Measurements from ENCODE around the gene GABRA4. TPM values are rescaled to one million over a fixed set of nuclear protein-coding genes. Genes with fewer than 3 reads are reported as not detected.

Gene GABRA4
- total and polyA plus RNA-seq, 2 experiments from 2014 or later, result 1.5 to 1.9 TPM

DNA sequence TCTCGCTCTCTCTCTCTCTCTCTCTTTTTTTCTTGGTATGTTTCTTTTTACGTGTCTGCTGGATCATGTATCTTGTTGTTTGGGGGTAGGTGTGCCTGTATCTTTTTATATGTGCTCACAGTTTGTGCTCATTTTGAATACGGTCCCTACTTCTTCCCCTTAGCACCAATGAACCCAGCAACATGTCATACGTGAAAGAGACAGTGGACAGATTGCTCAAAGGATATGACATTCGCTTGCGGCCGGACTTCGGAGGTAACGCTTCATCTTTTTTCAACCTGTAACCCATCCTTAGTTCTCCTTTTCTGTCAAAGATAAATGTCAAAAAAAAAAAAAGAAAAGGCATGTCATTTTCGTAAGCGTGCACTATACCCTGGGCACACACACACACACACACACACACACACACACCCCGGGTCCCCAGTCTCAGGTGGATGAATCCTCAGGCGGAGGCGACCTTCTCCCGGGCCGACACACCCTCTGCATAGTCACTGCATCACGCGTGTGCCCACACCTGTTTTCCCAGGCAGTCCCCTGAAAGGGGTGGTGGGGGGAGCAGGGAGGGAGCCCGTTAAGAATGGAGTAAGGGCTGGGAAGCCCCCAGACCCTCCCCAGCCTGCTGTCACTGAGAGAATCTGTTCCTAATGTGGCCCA, 38.5 kb upstream of the GABRA4 start (continued):
- TF ChIP-seq, protein P1, sequence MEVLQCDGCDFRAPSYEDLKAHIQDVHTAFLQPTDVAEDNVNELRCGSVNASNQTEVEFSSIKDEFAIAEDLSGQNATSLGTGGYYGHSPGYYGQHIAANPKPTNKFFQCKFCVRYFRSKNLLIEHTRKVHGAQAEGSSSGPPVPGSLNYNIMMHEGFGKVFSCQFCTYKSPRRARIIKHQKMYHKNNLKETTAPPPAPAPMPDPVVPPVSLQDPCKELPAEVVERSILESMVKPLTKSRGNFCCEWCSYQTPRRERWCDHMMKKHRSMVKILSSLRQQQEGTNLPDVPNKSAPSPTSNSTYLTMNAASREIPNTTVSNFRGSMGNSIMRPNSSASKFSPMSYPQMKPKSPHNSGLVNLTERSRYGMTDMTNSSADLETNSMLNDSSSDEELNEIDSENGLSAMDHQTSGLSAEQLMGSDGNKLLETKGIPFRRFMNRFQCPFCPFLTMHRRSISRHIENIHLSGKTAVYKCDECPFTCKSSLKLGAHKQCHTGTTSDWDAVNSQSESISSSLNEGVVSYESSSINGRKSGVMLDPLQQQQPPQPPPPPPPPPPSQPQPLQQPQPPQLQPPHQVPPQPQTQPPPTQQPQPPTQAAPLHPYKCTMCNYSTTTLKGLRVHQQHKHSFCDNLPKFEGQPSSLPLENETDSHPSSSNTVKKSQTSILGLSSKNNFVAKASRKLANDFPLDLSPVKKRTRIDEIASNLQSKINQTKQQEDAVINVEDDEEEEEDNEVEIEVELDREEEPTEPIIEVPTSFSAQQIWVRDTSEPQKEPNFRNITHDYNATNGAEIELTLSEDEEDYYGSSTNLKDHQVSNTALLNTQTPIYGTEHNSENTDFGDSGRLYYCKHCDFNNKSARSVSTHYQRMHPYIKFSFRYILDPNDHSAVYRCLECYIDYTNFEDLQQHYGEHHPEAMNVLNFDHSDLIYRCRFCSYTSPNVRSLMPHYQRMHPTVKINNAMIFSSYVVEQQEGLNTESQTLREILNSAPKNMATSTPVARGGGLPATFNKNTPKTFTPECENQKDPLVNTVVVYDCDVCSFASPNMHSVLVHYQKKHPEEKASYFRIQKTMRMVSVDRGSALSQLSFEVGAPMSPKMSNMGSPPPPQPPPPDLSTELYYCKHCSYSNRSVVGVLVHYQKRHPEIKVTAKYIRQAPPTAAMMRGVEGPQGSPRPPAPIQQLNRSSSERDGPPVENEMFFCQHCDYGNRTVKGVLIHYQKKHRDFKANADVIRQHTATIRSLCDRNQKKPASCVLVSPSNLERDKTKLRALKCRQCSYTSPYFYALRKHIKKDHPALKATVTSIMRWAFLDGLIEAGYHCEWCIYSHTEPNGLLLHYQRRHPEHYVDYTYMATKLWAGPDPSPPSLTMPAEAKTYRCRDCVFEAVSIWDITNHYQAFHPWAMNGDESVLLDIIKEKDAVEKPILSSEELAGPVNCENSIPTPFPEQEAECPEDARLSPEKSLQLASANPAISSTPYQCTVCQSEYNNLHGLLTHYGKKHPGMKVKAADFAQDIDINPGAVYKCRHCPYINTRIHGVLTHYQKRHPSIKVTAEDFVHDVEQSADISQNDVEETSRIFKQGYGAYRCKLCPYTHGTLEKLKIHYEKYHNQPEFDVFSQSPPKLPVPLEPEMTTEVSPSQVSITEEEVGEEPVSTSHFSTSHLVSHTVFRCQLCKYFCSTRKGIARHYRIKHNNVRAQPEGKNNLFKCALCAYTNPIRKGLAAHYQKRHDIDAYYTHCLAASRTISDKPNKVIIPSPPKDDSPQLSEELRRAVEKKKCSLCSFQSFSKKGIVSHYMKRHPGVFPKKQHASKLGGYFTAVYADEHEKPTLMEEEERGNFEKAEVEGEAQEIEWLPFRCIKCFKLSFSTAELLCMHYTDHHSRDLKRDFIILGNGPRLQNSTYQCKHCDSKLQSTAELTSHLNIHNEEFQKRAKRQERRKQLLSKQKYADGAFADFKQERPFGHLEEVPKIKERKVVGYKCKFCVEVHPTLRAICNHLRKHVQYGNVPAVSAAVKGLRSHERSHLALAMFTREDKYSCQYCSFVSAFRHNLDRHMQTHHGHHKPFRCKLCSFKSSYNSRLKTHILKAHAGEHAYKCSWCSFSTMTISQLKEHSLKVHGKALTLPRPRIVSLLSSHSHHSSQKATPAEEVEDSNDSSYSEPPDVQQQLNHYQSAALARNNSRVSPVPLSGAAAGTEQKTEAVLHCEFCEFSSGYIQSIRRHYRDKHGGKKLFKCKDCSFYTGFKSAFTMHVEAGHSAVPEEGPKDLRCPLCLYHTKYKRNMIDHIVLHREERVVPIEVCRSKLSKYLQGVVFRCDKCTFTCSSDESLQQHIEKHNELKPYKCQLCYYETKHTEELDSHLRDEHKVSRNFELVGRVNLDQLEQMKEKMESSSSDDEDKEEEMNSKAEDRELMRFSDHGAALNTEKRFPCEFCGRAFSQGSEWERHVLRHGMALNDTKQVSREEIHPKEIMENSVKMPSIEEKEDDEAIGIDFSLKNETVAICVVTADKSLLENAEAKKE (CRISPR knock-in tag; IDR thresholded peaks at IDR 0.05), result no peak
- no peak for TF ChIP-seq POLR2AphosphoS5 (IDR thresholded peaks at IDR 0.05; ENCODE audit: low read depth)
- no peak for TF ChIP-seq STAT1 (IDR thresholded peaks at IDR 0.05; ENCODE audit: unreplicated experiment)

DNA sequence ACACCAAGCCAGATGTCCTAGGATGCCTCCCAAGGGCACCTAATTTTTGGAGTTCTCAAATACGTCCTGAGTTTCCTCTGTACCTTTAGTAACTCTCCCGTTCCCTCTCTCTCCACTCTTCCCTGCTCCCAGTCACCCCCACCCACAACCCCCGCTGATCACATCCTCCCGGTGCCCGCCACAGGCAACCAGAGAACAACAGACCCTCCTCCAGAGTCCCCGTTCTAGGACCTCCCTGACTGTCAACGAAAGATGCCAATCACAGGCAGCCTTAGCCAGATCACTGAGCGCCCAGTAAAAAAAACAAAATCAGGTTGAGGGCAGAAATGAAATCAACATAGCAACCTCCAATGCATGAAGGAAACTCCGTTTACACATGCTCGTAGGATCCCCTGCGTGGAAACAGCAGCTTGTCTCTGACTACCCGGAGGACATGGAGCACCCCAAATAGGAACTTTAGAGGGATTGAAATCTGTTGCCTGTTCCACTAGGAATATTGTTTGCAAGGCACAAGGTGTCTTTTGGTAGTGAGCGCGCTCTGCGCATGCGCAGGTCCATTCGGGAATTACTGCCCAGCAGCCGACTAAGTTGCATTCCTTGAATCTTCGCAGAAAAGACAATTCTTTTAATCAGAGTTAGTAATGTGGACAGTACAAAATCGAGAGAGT, 37.8 kb upstream of the GABRA4 start, which contains the start of gene GABRB1:
TSS of gene GABRB1 (plus strand) at position 557 of the 668 bp plus-strand sequence.
- Histone ChIP-seq H3K27ac (ENCODE audit: low read depth) (no peak within 1 kb of the TSS), H4K20me1 (replicated peaks; ENCODE audit: insufficient read depth) (no peaks in the 10 kb centered on the region), H3K9me2 (ENCODE audit: insufficient read depth) (no peaks in the 10 kb centered on the region), H3K27me3 (ENCODE audit: insufficient read depth) (peaks cover 12% of the 10 kb centered on the region), H3K36me3 (ENCODE audit: insufficient read depth) (no peaks in the 10 kb centered on the region), H3K4me1 (ENCODE audit: insufficient read depth) (peaks cover 11% of the 10 kb centered on the region), H3K4me3 (peak within 1 kb of the TSS; percentile 69), H3K4me2 (peak within 1 kb of the TSS; percentile 87), H3F3A (replicated peaks; ENCODE audit: low read depth) (no peaks in the 10 kb centered on the region; the same call in 1 of the 2 replicates), H3K79me2 (replicated peaks; ENCODE audit: insufficient read depth) (no peaks in the 10 kb centered on the region), H2AFZ (peak within 1 kb of the TSS; percentile 100)
- Mint-ChIP-seq H3K4me1 (peaks cover 10% of the 10 kb centered on the region; the same call in 2 of the 3 replicates), H3K27me3 (ENCODE audit: insufficient read depth, low read depth, poor library complexity) (peaks cover 20% of the 10 kb centered on the region), H3K4me3 (peak within 1 kb of the TSS; percentile 87), H3K36me3 (ENCODE audit: low read depth) (no peaks in the 10 kb centered on the region), H3K27ac (peak within 1 kb of the TSS; percentile 66; the same call in 1 of the 2 replicates), H3K9me3 (no peaks in the 10 kb centered on the region)
- DNase-seq (ENCODE audit: low spot score), result peak; percentile 76
- TF ChIP-seq POLR2AphosphoS5 (IDR thresholded peaks at IDR 0.05; ENCODE audit: low read depth) (peak; percentile 24; the same call in 1 of the 2 replicates), EZH2phosphoT487 (IDR thresholded peaks at IDR 0.05; ENCODE audit: unreplicated experiment) (no peak), STAT1 (IDR thresholded peaks at IDR 0.05; ENCODE audit: unreplicated experiment) (no peak)
- ATAC-seq, result peak; percentile 66
